ENCODE data around the gene TSC22D4.
"Not testable (repeated sequence)": the region's sequence is repeated elsewhere in the genome, so short reads cannot be mapped to it uniquely, and the experiment has no call there.

The TSC22D4 gene

GRCh38 chr7:100447363-100447762, 31.7 kb downstream of the TSC22D4 start:
- not testable (repeated sequence) for DNase-seq (ENCODE audit: extremely low read depth in 1 of 2, low read depth in 1 of 2)

DNA sequence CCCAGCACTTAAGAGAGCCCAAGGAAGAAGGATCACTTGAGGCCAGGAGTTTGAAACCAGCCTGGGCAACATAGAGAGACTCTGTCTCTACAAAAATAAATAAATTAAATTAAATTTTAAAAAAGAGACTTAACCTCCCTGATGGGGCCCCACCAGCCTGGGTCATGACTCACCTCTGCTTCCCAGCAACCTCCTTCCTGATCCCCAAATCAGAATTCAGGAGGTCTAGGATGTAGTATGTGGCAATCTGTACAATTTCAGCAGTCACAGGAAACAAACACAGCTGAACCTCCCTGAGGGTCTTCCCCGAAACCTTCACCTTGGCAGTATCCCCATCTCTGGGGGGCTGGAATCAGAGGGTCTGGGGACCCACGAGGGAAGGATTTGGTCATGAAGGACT, 33.0 kb downstream of the TSC22D4 start:
- no peak for DNase-seq (ENCODE audit: extremely low read depth in 1 of 2, low read depth in 1 of 2)

GRCh38 chr7:100444311-100445278, 34.4 kb downstream of the TSC22D4 start:
- DNase-seq (ENCODE audit: extremely low read depth in 1 of 2, low read depth in 1 of 2), result no peak

- no peak for DNase-seq (ENCODE audit: extremely low read depth in 1 of 2, low read depth in 1 of 2)
These were observed 35.7 kb downstream of the TSC22D4 start for GRCh38 chr7:100443096-100443840.

DNA sequence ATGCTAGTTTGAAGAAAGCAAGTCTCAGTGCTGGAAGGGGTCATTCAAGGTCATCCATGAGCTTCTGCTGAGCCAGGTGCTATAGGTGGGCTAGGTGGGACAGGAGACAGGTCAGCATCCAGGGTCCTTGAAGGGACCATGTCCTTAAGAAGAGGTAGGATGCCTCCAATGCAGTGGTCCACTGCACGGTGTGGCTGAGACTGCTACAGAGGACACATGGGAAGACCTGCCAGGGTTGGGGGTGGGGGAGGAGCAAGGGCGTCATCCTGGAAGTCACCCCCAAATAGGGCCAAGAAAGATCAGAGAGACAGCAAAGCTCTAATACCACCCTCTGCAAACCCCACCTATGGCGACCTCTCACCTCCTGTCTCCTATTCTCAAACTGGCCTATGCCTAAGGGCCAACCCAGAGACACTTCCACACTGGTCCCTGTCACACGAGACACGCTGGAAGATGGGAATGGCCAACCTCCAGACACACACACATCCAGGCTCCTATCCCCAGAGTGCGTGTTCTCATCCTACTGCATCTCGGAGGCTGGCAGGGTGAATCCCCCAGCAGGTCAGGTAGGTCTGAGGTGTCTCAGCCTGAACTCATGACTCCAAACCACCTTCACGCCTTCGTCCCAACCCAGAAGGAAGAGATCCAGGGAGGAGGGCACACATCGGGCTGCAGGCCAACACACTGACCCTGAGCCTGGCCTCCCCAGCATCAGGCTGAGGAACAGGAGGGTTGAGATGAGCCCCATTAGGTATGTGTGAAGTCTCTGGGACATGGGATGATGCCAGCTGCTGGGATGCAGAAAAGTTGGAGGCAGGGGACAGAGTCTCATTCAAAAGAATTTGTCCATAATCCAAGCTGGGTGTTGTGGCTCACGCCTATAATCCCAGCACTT, 37.1 kb downstream of the TSC22D4 start:
- no peak for DNase-seq (ENCODE audit: extremely low read depth in 1 of 2, low read depth in 1 of 2)

GRCh38 chr7:100439244-100439643, 39.8 kb downstream of the TSC22D4 start:
- DNase-seq (ENCODE audit: extremely low read depth in 1 of 2, low read depth in 1 of 2), result not testable (repeated sequence)

DNA sequence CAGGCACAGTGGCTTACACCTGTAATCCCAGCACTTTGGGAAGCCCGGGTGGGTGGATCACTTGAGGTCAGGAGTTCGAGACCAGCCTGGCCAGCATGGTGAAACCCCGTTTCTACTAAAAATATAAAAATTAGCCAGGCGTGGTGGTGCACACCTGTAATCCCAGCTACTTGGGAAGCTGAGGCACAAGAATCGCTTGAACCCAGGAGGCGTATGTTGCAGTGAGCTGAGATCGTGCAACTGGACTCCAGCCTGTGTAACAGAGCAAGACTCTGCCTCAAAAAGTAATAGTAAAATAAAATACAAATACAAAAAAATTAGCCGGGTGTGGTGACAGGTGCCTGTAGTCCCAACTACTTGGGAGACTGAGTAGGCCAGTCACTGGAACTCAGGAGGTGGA, 40.3 kb downstream of the TSC22D4 start:
- not testable (repeated sequence) for DNase-seq (ENCODE audit: extremely low read depth in 1 of 2, low read depth in 1 of 2)

GRCh38 chr7:100438172-100438571, 40.8 kb downstream of the TSC22D4 start:
- DNase-seq (ENCODE audit: extremely low read depth in 1 of 2, low read depth in 1 of 2), result no peak

DNA sequence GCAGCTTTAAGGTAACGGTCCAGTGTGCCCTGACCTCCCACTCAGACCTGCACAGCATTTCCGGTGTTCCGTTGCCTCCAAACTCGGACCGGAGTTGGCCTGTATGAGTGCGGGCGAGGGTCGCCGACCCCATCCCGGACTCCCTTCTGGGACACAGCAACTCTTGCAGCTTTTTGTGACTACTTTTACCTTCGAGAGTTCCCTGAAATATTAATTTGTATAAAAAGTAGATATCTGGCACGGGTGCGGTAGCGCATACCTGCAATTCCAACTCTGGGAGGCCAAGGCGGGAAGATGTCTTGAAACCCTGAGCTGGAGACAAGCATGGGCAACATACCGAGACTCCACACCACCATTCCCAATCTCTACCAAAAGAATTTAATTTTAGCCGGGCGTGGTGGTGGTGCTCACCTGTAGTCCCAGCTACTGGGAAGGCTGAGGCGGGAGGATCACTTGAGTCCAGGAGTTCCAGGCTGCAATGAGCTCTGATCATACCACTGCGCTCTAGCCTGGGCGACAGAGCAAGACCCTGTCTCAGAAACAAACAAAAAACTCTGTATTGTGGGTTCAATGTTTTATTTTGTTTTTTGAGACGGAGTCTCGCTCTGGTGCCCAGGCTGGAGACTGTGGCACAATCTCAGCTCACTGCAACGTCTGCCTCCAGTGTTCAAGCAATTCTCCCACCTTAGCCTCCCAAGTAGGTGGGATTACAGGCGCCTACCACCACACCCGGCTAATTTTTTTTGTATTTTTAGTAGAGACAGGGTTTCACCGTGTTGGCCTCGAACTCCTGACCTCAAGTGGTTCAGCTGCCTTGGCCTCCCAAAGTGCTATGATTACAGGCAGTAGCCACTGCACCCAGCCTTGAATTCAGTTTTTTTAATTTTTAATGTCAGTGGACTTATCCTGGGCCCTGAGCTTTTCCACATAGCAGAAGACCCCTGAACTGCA, 41.6 kb downstream of the TSC22D4 start:
- DNase-seq (ENCODE audit: extremely low read depth in 1 of 2, low read depth in 1 of 2), result no peak

- peak in 1 of 2 donors; percentile 5 for DNase-seq (ENCODE audit: extremely low read depth in 1 of 2, low read depth in 1 of 2)
These were observed 43.4 kb downstream of the TSC22D4 start for GRCh38 chr7:100435401-100436304.

GRCh38 chr7:100434297-100435144, 44.5 kb downstream of the TSC22D4 start:
- no peak for DNase-seq (ENCODE audit: extremely low read depth in 1 of 2, low read depth in 1 of 2)

- DNase-seq (ENCODE audit: extremely low read depth in 1 of 2, low read depth in 1 of 2), result no peak
These were observed 45.3 kb downstream of the TSC22D4 start for GRCh38 chr7:100433592-100434296.

GRCh38 chr7:100433276-100433591, 45.8 kb downstream of the TSC22D4 start:
- no peak for DNase-seq (ENCODE audit: extremely low read depth in 1 of 2, low read depth in 1 of 2)

GRCh38 chr7:100432621-100433275, 46.3 kb downstream of the TSC22D4 start:
- no peak for DNase-seq (ENCODE audit: extremely low read depth in 1 of 2, low read depth in 1 of 2)

DNA sequence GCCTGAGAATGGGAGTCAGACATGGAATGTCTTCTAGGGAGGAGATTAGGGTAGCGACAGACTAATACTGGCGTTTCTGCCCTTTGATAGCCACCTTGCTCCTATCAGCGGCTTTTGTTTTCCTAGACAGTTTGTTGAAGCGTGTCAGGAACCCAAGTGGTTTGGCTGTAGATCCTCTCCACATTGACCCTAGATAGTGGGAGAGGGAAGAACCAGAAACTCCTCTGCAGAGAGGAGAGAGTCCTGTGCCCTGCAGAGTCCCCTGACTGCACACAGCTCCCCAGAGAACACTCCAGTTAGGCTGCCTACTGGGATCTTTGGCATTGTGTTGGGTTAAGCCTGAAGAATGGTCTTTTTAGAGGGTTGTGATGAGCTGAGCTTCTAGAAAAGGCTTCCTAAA, 47.0 kb downstream of the TSC22D4 start:
- DNase-seq (ENCODE audit: extremely low read depth in 1 of 2, low read depth in 1 of 2), result no peak

- no peak for DNase-seq (ENCODE audit: extremely low read depth in 1 of 2, low read depth in 1 of 2)
These were observed 47.7 kb downstream of the TSC22D4 start for GRCh38 chr7:100431286-100431735.

All from stimulated activated CD8-positive, alpha-beta memory T cell treated with anti-CD3 and anti-CD28 coated beads, Interleukin-7, amount 100 ng/mL, for 48 hours (primary cell).